ENCODE results near the gene ACAT2.
A peak's percentile ranks its signal among the peaks of the same experiment; 100 is the strongest.
"Not testable (repeated sequence)": the region's sequence is repeated elsewhere in the genome, so short reads cannot be mapped to it uniquely, and the experiment has no call there.

The ACAT2 gene

GRCh38 chr6:159777240-159777904 lies 15.5 kb downstream of the ACAT2 start:
- no peak for DNase-seq

DNA sequence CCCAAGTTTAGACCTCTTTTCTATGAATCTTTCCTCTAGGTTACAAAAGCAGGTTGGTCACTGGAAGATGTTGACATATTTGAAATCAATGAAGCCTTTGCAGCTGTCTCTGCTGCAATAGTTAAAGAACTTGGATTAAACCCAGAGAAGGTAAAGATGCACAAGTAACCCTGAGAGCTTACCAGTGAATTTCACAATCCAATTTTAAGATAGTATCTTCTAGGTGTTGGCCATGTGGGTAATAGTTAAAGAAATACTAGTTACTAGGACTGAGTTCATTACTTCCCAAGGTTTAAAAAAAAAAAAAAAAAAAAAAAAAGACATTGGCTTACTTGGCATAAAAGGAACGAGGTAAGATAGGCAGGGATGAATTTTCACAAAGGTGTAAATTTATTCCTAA lies 16.3 kb downstream of the ACAT2 start:
- no peak for DNase-seq

GRCh38 chr6:159778542-159779103 lies 16.8 kb downstream of the ACAT2 start:
- no peak for DNase-seq

GRCh38 chr6:159788276-159788675 lies 26.4 kb downstream of the ACAT2 start:
- DNase-seq: no peak

GRCh38 chr6:159788753-159789376 lies 27.0 kb downstream of the ACAT2 start:
- DNase-seq: peak; percentile 51

DNA sequence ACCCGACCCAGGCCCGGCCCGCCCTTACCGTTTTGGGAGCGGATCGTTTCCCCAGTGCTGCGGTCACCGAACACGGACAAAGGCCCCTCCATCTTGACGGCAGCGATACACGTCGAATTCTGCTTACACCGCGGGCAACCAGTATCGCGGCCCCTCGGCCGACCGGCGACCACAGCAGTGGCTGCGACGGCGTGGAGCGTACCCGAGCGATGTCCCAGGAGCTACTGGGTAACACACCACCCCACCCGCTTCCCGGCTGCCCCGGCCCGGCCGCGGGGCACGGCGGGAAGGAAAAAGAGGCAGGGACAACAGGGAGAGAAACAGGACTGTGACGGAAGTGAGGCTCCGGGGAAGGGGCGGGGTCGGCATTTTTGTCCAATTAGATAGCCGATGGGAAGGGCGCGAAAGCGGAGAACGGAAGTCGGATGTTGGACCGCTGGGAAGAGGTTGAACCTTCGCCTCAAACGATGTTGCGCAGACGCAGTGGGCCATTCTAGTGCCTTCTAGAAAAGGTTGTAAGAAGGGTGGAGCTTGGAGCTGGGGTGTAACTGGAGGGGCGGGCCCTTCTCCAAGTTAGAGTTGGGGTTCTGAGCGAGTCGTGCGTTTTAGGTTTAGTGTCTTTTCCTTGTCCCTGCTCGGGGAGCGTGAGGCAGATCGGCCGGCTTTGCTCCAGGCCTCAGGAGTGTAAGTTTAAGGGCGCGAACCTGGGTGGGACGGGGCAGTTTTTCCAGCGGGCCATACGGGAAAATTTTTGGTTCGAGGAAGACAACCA lies 27.7 kb downstream of the ACAT2 start, which contains the start of gene TCP1:
TSS of gene TCP1 (minus strand) at position 226 of the 772 bp plus-strand sequence. CDS start at position 92, 134 bp downstream.
- DNase-seq: peak; percentile 100

GRCh38 chr6:159790149-159790955 lies 28.5 kb downstream of the ACAT2 start, which contains the start of gene MRPL18:
Gene MRPL18, plus strand, starts transcription at chr6:159790467. Its CDS starts 121 bp downstream, at chr6:159790588.
- DNase-seq: peak; percentile 98

- peak; percentile 27 for DNase-seq
Measured at GRCh38 chr6:159790956-159791598, 29.2 kb downstream of the ACAT2 start.

GRCh38 chr6:159794976-159795375 lies 33.1 kb downstream of the ACAT2 start:
- not testable (repeated sequence) for DNase-seq

- DNase-seq: no peak
Measured at GRCh38 chr6:159797554-159797953, 35.7 kb downstream of the ACAT2 start.

DNA sequence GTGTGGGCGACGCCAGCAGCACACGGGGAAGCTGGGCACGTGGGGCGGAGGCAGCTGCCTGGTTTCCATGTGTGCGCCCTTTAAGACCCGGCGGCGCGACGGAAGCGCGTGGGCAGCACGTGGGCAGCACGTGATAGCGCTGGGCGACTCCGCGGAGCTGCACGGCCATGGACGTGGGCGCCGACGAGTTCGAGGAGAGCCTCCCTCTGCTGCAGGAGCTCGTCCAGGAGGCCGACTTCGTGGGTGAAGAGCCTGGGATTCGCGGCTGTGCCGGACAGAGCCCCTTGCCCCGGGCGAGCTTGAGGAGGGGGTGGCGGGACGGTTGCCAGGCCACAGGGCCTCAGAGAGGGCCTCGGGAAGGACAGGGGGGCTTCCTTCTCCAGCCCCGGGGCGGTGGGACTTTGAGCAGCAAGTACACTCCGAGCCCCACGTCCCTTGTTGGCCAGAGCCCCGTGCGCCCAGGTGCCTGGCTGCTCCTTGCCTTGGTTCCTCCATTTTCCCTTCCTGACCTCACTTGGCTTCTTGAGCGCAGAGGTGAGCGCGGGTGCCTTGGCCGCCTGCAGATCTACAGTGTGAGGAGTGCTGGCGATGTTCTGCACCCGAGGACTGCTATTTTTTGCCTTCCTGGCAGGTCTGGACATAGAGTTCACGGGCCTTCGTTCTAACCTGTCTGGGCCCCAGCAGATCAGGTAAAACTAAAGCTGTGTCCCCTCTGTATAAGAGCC lies 38.5 kb downstream of the ACAT2 start, which contains the start of gene PNLDC1:
TSS of gene PNLDC1 (plus strand) at position 136 of the 725 bp plus-strand sequence. CDS start at position 168, 32 bp downstream.
- DNase-seq: no peak

DNA sequence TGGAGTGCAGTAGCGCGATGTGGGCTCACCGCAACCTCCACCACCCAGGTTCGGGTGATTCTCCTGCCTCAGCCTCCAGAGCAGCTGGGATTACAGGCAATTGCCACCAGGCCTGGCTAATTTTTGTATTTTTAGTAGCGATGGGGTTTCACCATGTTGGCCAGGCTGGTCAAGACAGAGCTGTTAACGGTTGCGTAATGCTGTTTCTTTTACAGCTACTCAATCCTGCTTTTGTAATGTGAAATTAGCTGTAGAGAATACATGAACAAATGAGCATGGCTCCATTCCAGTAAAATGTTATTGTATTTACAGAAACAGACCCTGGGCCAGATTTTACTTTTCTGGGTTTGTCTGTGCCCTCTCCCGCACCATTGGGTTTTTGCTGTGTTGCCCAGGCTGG lies 40.1 kb downstream of the ACAT2 start:
- DNase-seq: no peak

GRCh38 chr6:159804504-159804903 lies 42.7 kb downstream of the ACAT2 start:
- DNase-seq: no peak

GRCh38 chr6:159805440-159806020 lies 43.7 kb downstream of the ACAT2 start:
- peak; percentile 55 for DNase-seq

GRCh38 chr6:159806021-159806458 lies 44.2 kb downstream of the ACAT2 start:
- peak; percentile 46 for DNase-seq

- no peak for DNase-seq
Measured at GRCh38 chr6:159807150-159807858, 45.5 kb downstream of the ACAT2 start.

GRCh38 chr6:159808647-159809046 lies 46.8 kb downstream of the ACAT2 start:
- DNase-seq: no peak

DNA sequence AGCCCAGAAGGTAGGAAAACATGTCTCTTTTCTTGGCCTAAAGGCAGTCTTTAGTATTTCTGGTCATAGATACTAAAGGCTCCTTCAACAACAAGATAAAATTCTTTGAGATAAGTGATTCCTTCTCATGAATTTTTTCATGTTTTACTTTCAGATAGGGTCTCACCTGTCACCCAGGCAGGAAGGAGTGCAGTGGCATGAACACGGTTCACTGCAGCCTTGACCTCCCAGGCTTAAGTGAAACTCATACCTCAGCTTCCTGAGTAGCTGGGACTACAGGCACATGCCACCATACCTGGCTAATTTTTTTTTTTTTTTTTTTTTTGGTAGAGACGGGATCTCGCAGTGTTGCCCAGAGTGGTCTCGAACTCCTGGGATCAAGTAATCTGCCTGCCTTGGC lies 47.3 kb downstream of the ACAT2 start:
- DNase-seq: no peak

GRCh38 chr6:159813781-159814180 lies 51.9 kb downstream of the ACAT2 start:
- no peak for DNase-seq

GRCh38 chr6:159815410-159815809 lies 53.6 kb downstream of the ACAT2 start:
- DNase-seq: no peak
